BLaER1 (cell line): Measurements from ENCODE around the gene GBF1.
A peak's percentile ranks its signal among the peaks of the same experiment; 100 is the strongest.

ENCODE experiments used
- H3K27ac ChIP-seq: shearing (Covaris generic); formaldehyde crosslinking; 2 replicates; pipeline ENCODE4 v1.8.1; 2022
- H3K27me3 ChIP-seq: shearing (Covaris generic); formaldehyde crosslinking; 2 replicates; pipeline ENCODE4 v1.8.1; 2022
- H3K36me3 ChIP-seq: shearing (Covaris generic); formaldehyde crosslinking; 2 replicates; pipeline ENCODE4 v1.8.1; 2022
- H3K4me1 ChIP-seq: shearing (Covaris generic); formaldehyde crosslinking; 2 replicates; pipeline ENCODE4 v1.8.1; 2022
- H3K4me2 ChIP-seq: shearing (Covaris generic); formaldehyde crosslinking; 2 replicates; pipeline ENCODE4 v1.8.1; 2022
- H3K4me3 ChIP-seq: shearing (Covaris generic); formaldehyde crosslinking; 2 replicates; pipeline ENCODE4 v1.8.1; 2022
- H3K9ac ChIP-seq: shearing (Covaris generic); formaldehyde crosslinking; 2 replicates; pipeline ENCODE4 v1.8.1; 2022
- H3K9me3 ChIP-seq: shearing (Covaris generic); formaldehyde crosslinking; 2 replicates; pipeline ENCODE4 v1.8.1; 2022
- H4K20me1 ChIP-seq: shearing (Covaris generic); formaldehyde crosslinking; 2 replicates; pipeline ENCODE4 v1.8.1; 2022
- Cebpa-rat ChIP-seq: shearing (Covaris generic); IDR thresholded peaks from 2 replicates; pipeline ENCODE4 v1.8.1; 2022

The GBF1 gene

GRCh38 chr10:102382871-102383270 is 137.5 kb downstream of the GBF1 start:
- Histone ChIP-seq H4K20me1 (peaks cover 8% of the 10 kb centered on the region; the same call in 1 of the 2 replicates), H3K36me3 (peaks cover 61% of the 10 kb centered on the region), H3K9ac (no peak overlapping the region), H3K27me3 (no peaks in the 10 kb centered on the region), H3K4me1 (peaks cover 6% of the 10 kb centered on the region; the same call in 1 of the 2 replicates), H3K27ac (no peak overlapping the region), H3K9me3 (no peaks in the 10 kb centered on the region), H3K4me2 (no peak overlapping the region), H3K4me3 (no peak overlapping the region)
- TF ChIP-seq Cebpa-rat, result no peak

- Histone ChIP-seq H3K4me2 (no peak overlapping the region), H3K36me3 (peaks cover 51% of the 10 kb centered on the region), H3K4me1 (peaks cover 6% of the 10 kb centered on the region; the same call in 1 of the 2 replicates), H3K9ac (no peak overlapping the region), H3K27ac (no peak overlapping the region), H3K4me3 (no peak overlapping the region), H3K9me3 (no peaks in the 10 kb centered on the region), H4K20me1 (peaks cover 8% of the 10 kb centered on the region; the same call in 1 of the 2 replicates), H3K27me3 (no peaks in the 10 kb centered on the region)
- TF ChIP-seq Cebpa-rat, result no peak
These were observed 138.7 kb downstream of the GBF1 start for GRCh38 chr10:102384053-102384452.

- H3K27ac ChIP-seq, result no peak overlapping the region
- peaks cover 6% of the 10 kb centered on the region; the same call in 1 of the 2 replicates for H3K4me1 ChIP-seq
- H4K20me1 ChIP-seq, result peaks cover under 1% of the 10 kb centered on the region; the same call in 1 of the 2 replicates
- no peak overlapping the region; the same call in 1 of the 2 replicates for H3K4me2 ChIP-seq
- H3K9me3 ChIP-seq, result no peaks in the 10 kb centered on the region
- no peak overlapping the region for H3K9ac ChIP-seq
- H3K4me3 ChIP-seq, result no peak overlapping the region
- H3K36me3 ChIP-seq, result peaks cover 43% of the 10 kb centered on the region
- H3K27me3 ChIP-seq, result no peaks in the 10 kb centered on the region
- TF ChIP-seq Cebpa-rat, result no peak
These were observed 139.5 kb downstream of the GBF1 start for GRCh38 chr10:102384606-102385429.

- TF ChIP-seq Cebpa-rat, result no peak
- H3K4me1 ChIP-seq, result peaks cover 13% of the 10 kb centered on the region
- no peaks in the 10 kb centered on the region for H3K9me3 ChIP-seq
- H3K9ac ChIP-seq, result no peak overlapping the region
- no peaks in the 10 kb centered on the region for H4K20me1 ChIP-seq
- H3K27me3 ChIP-seq, result no peaks in the 10 kb centered on the region
- H3K36me3 ChIP-seq, result no peaks in the 10 kb centered on the region
- H3K27ac ChIP-seq, result no peak overlapping the region
- H3K4me3 ChIP-seq, result no peak overlapping the region
- H3K4me2 ChIP-seq, result no peak overlapping the region
These were observed 144.6 kb downstream of the GBF1 start for GRCh38 chr10:102389894-102390293.

GRCh38 chr10:102392306-102392705 is 147.0 kb downstream of the GBF1 start:
- Histone ChIP-seq H4K20me1 (0 out of 2 replicates have a peak, but pooled peaks cover 10% of the 10 kb centered on the region), H3K36me3 (peaks cover 6% of the 10 kb centered on the region; the same call in 1 of the 2 replicates), H3K9me3 (no peaks in the 10 kb centered on the region), H3K4me1 (peaks cover 23% of the 10 kb centered on the region), H3K4me3 (no peak overlapping the region), H3K27me3 (no peaks in the 10 kb centered on the region), H3K4me2 (no peak overlapping the region), H3K27ac (no peak overlapping the region), H3K9ac (no peak overlapping the region)
- no peak for TF ChIP-seq Cebpa-rat

- H3K27ac ChIP-seq, result peak overlapping the region; percentile 81
These were observed 148.2 kb downstream of the GBF1 start for GRCh38 chr10:102393411-102394078.

GRCh38 chr10:102394079-102394800 is 148.9 kb downstream of the GBF1 start:
- peaks cover 20% of the 10 kb centered on the region for H3K36me3 ChIP-seq
- peak overlapping the region; percentile 82 for H3K4me3 ChIP-seq
- peak overlapping the region; percentile 79 for H3K9ac ChIP-seq
- H3K27ac ChIP-seq, result peak overlapping the region; percentile 81
- peaks cover 31% of the 10 kb centered on the region for H3K4me1 ChIP-seq
- H4K20me1 ChIP-seq, result 0 out of 2 replicates have a peak, but pooled peaks cover 10% of the 10 kb centered on the region
- peak overlapping the region; percentile 99 for H3K4me2 ChIP-seq
- TF ChIP-seq Cebpa-rat, result no peak
- no peaks in the 10 kb centered on the region for H3K27me3 ChIP-seq
- H3K9me3 ChIP-seq, result no peaks in the 10 kb centered on the region

More at GRCh38 chr10:102393411-102394078, 148.2 kb downstream of the GBF1 start:
- Histone ChIP-seq H3K9ac (peak overlapping the region; percentile 79), H3K36me3 (peaks cover 19% of the 10 kb centered on the region), H4K20me1 (0 out of 2 replicates have a peak, but pooled peaks cover 10% of the 10 kb centered on the region), H3K27me3 (no peaks in the 10 kb centered on the region), H3K9me3 (no peaks in the 10 kb centered on the region), H3K4me2 (peak overlapping the region; percentile 99), H3K4me1 (peaks cover 25% of the 10 kb centered on the region), H3K4me3 (peak overlapping the region; percentile 82)
- TF ChIP-seq Cebpa-rat, result no peak

GRCh38 chr10:102394801-102395399 is 149.6 kb downstream of the GBF1 start:
- H3K36me3 ChIP-seq, result peaks cover 20% of the 10 kb centered on the region
- no peaks in the 10 kb centered on the region for H3K9me3 ChIP-seq
- H3K4me3 ChIP-seq, result peak overlapping the region; percentile 82
- H3K9ac ChIP-seq, result peak overlapping the region; percentile 79
- peak overlapping the region; percentile 81 for H3K27ac ChIP-seq
- 0 out of 2 replicates have a peak, but pooled peaks cover 10% of the 10 kb centered on the region for H4K20me1 ChIP-seq
- no peak for TF ChIP-seq Cebpa-rat
- no peaks in the 10 kb centered on the region for H3K27me3 ChIP-seq
- peak overlapping the region; percentile 99 for H3K4me2 ChIP-seq
- H3K4me1 ChIP-seq, result peaks cover 35% of the 10 kb centered on the region
